Hematopoietic multipotent progenitor cell treated with erythropoietin and hydrocortisone succinate and interleukin-3 and kit ligand, for 15 days (in vitro differentiated cells): ENCODE measurements around the gene VWC2.
"Not testable (repeated sequence)": the region's sequence is repeated elsewhere in the genome, so short reads cannot be mapped to it uniquely, and the experiment has no call there.

Experiments
- DNase-seq: peaks from one replicate; pipeline ENCODE4 v3.0.0-alpha.2; 2015; ENCODE audit warnings: low spot score

The VWC2 gene

DNA sequence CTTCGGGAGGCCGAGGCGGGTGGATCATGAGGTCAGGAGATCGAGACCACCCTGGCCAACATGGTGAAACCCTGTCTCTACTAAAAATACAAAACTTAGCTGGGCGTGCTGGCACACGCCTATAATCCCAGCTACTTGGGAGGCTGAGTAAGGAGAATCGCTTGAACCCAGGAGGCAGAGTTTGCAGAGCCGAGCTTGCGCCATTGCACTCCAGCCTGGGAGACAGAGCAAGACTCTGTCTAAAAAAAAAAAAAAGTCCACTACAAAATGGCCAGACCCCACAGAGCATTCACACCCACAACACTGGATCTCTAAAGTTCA is 78.1 kb downstream of the VWC2 start:
- DNase-seq: not testable (repeated sequence)

DNA sequence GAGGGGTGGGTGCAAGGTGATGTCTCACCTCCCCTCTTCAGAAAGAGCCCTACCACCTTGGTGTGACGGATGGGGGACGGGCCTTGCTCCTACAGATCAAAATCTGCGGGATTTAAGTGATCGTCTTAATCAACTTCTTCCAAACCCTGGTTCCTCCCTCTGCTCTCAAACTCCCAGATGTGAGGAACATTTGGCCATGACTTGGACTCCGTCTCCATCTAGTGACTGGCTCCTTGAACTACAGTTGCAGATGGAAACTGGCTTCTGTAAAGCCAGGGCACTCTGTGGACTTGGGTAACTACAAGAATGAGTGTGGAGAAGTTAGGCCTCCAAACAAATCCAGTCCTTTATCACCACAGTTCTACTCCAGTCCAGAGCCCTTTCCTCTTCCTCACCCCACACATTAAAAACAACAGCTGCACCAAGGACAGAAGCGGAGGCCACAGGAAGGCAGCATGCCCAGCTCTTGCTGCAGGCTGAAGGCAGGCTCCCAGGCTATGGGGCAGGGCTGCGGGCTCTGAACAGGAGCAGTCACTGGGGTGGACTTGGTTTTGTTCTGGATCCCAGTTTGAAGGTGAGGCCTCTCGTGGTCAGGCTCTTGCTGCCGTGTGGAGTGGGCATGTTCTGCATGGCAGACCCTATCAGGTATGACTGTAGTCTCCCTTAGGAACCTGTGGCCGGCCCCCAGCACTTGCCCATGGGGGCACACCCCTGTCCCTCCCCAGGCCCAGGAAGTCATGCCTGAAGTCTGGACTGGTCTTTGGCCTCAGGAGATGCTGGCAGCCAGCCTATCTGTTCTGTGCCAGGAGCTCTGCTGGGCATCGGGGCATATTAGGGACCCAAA is 79.4 kb downstream of the VWC2 start:
- DNase-seq: no peak

GRCh38 chr7:49855281-49855980 is 82.0 kb downstream of the VWC2 start:
- no peak for DNase-seq

DNA sequence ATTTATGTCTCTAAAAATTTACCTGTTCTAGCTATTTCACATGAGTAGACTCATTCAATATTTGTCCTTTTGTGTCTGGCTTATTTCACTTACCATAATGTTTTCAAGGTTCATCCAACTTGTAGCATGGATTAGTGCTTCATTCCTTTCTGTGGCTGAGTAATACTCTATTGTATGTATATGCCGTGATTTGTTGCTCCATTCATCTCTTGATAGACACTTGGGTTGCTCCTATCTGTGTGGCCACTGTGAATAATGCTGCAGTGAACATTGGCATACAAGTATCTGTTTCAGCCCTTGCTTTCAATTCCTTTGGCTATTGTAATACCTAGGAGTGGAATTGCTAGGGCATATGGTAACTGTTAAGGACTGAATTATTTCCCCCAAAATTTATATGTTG is 86.9 kb downstream of the VWC2 start:
- no peak for DNase-seq

GRCh38 chr7:49866076-49866735 is 92.8 kb downstream of the VWC2 start:
- no peak for DNase-seq

DNA sequence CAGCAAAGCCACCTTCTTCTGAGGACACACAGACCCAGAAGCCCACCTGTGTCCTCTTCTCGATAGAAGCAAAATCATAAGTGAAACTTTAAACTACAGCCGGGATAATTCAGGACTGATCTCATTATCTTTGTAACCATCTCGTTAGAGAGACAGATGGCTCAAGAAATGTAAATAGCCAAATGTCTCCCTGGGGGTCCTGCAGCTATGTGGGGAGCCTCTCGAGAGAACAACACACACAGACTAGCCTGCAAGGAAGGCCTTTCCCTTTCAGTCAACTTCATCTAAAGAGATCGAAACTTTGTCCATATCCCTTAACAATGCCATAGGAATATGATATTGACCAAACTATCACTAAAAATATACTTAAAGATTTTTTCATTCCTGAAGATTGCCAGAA is 93.5 kb downstream of the VWC2 start:
- DNase-seq: no peak

DNA sequence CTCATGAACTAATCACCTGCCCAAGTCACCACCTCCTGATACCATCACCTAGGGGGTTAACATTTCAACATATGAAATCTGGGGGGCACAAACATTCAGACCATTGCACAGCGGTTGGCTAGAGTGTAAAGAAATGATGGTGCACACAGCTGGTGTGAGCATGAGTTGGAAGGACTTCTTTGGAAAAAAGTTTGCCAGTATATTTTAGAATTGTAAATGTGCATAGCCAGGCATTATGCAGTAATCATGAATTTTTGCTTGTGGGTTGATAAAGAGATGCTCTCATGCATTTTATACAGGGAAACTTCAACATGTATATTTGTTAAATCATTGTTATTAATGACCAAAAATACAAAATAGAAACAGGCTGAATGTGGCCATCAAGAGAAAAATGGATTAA is 100.0 kb downstream of the VWC2 start:
- DNase-seq: no peak

- DNase-seq: no peak
Observed at GRCh38 chr7:49875336-49875735, 101.9 kb downstream of the VWC2 start.

DNA sequence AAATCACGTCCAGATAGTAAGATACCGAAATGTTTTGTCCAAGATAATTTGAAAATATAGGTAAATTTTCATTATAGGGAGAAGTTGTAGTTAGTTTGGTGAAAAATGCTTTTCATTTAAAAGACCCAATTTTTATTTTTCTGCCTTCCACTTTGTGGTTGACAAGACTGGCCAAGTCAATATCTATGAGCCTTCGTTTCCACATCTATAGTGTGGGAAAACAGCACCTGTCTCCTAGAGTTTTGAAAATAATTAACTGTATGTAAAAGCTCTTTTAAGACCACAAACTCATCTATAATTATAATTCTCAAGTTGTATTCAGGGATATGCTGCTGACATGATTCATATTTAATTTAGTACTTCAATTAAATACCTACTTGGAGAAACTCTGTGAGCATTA is 102.8 kb downstream of the VWC2 start:
- no peak for DNase-seq

- DNase-seq: no peak
Observed at GRCh38 chr7:49878089-49878488, 104.7 kb downstream of the VWC2 start.

- DNase-seq: no peak
Observed at GRCh38 chr7:49878627-49879026, 105.2 kb downstream of the VWC2 start.

DNA sequence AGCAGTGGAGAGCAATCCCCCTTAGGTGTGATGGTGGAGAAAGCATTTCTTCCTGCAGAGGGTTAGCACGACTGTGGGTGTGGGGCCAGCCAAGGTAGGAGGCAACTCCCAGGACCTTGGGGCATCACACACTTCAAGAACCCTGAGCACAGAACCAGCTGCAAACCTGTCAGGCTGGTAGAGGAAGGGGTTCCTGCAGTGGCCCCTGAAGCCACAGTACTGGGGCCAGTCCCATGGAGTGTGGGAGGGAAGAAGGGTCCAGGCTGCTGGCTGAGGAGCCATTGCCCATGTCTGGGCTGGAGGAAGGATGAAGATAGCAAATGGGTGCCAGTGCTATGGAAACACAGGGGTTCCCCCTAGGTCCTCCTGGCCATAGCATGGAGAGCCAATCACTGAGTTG is 110.5 kb downstream of the VWC2 start:
- no peak for DNase-seq

DNA sequence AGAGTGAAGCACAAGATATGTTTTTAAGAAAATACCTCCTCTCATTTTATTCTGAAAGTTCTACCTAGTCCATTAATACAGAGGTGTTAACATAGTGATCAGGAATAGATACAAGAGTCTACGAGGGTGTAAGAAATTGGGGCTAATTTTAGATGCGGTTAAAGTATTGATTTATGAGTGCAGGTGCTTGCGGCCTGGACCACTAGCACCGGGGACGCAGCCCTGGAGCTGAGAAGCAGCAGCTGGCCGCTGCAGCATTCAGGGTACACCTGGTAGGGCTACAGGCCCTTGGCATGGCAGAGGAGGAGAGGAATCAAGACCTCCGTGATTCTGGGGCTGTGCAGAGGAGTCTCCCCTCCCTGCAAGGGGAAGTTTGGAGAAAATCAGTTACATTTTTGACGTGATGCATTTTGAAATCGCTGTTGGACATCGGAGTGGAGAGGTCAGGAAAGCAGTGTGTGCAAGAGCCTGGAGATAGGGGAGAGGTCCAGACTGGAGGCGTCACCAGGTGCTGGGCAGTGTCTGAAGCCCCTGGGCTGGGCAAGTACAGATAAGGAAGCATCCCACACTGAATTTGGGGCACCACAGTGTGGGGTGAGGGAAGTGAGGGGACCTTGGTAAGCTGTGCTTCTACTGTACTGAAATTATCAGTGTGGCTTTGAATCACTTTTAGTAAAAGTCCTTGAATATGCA is 112.3 kb downstream of the VWC2 start:
- DNase-seq: no peak

DNA sequence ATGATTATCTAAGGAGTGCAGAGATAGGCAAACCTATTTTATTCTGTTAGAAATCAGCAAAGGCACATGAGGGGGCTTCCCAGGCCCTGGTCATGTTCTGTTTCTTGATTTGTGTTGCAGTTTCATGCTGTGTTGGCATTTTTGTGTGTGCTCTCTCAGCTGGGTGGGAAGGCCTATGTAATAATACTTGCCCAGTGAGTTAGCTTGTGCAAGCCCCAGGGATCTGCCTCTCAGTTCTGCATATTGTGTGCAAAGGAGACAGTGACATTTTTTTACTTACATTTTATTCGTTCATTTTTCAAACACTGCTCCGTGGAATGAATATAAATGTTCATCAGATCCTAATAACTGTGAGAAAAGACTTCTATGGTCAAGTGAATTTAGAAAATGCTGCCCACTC is 119.0 kb downstream of the VWC2 start:
- no peak for DNase-seq

DNA sequence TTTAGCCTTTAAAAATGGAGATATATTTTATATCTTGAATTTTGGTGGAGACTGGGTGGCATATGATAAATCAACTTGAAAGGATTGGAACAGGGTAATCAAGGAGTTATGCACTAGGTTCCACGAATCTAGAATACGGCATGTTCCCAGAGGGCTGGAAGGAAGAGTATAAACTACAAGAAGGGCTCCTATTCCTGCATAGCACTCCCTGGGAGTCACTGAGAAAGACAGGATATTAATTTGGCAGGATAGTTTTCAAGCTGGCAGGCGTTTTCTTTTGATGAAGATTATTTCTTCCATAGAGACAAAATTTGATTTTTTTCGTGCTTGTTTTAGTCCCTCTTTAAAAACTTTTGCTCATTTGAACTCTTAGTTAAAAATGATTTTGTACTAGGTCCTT is 119.7 kb downstream of the VWC2 start:
- DNase-seq: no peak

- no peak for DNase-seq
Observed at GRCh38 chr7:49894543-49894942, 121.1 kb downstream of the VWC2 start.

- DNase-seq: no peak
Observed at GRCh38 chr7:49911909-49912308, 138.5 kb downstream of the VWC2 start.

GRCh38 chr7:49926720-49927119 is 153.3 kb downstream of the VWC2 start:
- DNase-seq: no peak

GRCh38 chr7:49927631-49928030 is 154.2 kb downstream of the VWC2 start:
- DNase-seq: no peak

GRCh38 chr7:49928787-49929186 is 155.3 kb downstream of the VWC2 start:
- DNase-seq: no peak

DNA sequence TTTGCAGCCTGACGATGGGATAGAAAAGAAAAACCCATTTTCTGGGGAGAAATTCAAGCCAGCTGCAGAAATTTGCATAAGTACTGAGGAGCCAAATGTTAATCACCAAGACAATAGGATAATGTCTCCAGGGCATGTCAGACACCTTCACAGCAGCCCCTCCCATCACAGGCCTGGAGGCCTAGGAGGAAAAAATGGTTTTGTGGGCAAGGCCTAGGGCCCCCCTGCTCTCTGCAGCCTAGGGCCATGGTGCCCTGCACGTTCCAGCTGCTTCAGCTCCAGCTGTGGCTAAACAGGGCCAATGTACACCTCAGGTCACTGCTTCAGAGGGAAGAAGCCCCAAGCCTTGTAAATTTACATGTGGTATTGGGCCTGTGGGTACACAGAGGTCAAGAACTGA is 158.2 kb downstream of the VWC2 start:
- DNase-seq: no peak

- DNase-seq: no peak
Observed at GRCh38 chr7:49937608-49938007, 164.2 kb downstream of the VWC2 start.
